HG03097 (cell line): ENCODE results near the gene MTMR10.
A peak's percentile ranks its signal among the peaks of the same experiment; 100 is the strongest.

Experiments used
- ATAC-seq: cut with Tn5 transposase; IDR thresholded peaks from one replicate; pipeline ENCODE4 v1.9.1; 2021; ENCODE audit not compliant: unreplicated experiment, low FRiP score

The MTMR10 gene, protein sequence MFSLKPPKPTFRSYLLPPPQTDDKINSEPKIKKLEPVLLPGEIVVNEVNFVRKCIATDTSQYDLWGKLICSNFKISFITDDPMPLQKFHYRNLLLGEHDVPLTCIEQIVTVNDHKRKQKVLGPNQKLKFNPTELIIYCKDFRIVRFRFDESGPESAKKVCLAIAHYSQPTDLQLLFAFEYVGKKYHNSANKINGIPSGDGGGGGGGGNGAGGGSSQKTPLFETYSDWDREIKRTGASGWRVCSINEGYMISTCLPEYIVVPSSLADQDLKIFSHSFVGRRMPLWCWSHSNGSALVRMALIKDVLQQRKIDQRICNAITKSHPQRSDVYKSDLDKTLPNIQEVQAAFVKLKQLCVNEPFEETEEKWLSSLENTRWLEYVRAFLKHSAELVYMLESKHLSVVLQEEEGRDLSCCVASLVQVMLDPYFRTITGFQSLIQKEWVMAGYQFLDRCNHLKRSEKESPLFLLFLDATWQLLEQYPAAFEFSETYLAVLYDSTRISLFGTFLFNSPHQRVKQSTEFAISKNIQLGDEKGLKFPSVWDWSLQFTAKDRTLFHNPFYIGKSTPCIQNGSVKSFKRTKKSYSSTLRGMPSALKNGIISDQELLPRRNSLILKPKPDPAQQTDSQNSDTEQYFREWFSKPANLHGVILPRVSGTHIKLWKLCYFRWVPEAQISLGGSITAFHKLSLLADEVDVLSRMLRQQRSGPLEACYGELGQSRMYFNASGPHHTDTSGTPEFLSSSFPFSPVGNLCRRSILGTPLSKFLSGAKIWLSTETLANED

DNA sequence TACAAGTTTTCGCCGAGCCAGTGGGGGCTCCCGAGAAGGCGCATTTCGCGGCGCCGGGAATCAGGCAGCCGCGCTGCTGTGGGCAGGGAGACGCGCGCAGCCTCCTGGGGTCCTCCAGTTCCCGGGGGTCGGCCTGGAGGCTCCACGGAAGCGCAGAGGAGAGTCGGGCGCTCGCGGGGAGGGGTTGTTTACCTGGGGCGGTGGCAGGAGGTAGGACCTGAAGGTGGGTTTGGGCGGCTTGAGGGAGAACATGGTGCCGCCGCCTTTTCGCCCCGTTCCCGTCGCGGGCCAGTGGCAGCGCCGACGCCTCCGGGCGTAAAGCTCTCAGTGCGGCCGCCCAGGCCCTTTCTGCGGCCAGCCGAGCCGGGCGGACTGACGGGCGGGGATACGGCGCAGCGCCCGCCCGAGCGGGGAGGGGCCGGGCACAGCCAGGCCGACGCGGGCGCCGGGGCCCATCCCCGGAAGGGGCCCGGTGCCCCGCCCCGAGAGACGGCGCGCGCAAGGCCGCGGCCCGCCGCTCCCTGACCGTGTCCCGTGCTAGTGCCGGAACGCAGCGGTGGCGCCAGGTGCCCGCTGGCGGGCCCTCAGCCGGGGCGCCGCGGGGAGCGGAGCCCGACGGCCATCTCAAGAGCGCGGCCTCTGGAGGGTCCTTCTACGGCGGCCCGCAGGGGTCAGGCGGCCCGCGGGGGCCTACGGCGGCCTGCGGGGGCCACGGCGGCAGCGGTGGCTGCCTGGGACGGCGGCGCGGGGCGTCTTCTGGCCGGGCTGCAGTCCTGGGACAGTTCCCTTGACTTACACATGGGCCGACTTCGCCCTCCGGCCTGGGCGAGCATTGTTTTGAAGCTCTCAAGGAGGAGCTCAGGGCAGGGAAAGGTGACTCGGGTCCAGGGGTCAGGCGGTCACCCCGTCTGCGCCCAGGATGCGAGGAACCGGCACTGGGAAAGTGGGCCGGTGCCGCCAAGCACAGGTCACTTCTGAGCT is at the start of gene MTMR10:
Gene MTMR10 (minus strand): TSS at position 374 of the 981 bp plus-strand sequence. CDS start 122 bp downstream, at position 252.
- peak; percentile 93 for ATAC-seq

DNA sequence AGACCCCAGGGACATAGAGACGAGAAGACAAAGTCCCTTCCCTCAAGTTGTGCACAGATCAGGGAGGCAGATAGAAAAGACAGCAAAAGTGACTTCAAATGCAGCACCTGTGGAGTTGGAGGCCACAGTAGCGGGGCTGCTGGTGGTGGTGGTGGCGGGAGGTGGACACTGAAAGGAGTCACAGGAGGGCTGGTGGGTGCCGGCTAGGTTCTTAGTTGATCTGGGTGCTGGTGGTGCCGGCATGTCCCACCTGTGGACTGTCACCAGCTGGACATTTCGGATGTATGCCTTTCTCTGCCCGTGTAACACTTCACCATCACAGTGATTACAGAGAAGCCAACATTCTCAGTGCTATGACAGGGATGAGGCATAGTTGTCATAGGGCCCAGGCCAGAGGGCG is 49.2 kb upstream of the MTMR10 start:
- no peak for ATAC-seq

GRCh38 chr15:31039961-31040360 is 48.5 kb upstream of the MTMR10 start:
- ATAC-seq = no peak

GRCh38 chr15:31037731-31038477 is 46.5 kb upstream of the MTMR10 start:
- ATAC-seq = no peak

DNA sequence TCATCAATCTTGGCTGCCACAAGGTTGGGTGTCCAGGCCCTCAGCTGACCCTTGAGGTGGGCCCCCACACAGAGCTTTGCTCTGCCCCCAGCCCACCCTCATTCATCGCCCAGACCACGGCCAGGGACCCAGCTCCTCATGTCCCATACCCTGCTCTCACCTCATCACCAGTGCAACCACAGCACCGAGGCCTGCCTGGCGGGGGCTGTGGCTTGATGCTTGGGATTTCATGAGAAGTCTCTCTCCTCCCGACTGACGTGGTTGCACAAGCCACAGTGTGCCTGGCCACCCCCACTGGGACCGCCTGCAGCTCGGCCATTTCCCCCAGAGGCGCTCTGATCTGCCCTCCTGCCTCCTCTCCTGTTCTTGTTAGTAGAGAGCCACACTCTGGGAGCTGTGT is 45.4 kb upstream of the MTMR10 start:
- no peak for ATAC-seq

DNA sequence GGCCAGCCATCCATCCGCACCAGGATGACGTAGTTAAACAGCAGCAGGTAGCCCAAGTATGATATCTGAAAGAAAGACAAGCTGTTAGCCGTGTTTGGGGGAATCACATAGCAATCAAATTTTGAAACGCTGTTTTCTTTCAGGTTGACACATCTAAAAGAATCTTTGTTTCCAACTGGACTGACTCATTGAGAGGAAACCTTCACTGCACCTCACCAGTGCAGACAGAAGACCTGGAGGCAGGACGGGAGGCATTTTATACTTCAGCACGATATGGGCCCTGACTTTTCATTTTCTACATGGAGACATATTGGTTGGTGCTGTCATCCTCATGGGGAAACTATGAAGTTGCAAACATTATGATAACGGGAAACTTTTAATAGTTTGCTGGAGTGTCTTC is 44.2 kb upstream of the MTMR10 start:
- ATAC-seq = no peak

DNA sequence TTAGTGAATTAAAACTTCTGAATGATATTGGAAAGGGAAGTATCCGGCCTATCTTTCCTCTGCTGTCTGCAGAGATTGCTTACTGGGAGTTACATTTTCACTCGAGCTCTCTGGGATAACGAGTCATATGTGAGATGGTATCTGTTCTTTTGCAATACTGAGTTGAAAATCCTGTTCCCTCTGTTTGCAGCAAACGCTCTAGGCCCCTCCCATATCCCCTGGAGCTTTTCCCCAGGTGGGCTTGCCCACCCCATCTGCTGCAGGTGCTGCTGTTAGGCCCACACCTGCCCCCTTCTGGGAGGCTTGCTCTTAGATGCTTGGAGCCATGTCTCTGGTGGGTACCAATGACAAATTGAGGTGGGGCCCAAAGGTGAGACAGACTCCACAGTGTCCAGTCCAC is 42.7 kb upstream of the MTMR10 start:
- ATAC-seq = no peak

DNA sequence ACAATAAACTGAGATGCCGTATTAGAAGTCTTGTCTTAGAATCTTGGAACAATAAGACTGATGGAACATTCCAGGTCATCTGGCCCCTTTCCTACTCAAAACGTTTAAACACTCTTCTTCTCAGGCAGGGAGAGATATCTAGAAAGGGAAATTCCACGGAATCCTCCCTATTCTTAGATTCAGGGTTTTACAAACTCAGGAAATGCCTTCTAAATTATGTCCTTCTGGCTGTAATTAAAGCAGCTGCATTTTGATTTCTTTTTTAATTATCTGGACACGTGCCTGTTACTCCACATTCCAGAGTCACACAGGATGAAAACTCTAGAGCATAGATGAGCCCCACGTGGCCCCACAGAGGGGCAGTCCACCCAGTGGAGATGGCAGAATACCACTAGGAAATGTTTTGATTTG is 41.5 kb upstream of the MTMR10 start:
- no peak for ATAC-seq

DNA sequence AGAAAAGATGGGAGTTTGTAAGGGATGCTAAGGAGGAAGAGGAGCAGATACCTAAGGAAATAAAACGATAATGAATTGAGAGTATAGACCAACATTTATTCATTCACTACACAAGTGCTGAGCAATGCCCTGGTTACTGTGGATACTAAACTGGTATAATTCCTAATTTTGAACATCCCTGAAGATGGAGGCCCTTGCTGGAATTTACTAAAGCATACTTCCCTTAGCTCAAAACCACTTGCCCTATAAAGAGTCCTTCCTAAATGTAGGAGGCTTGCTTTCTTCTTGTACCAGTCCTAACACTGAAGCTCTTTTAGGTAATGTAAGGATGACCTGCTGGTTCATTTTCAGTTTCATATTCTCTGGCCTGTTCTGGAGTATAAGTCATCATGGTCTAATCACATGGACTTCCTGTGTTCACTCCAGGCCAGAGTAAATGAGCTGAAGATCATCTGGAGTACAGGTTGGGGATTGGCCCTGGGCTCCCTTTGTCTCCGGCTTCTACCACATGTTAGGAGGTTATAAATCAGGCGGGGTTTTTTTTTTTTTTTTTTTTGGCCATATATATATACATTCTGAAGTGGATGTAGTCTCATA is 40.1 kb upstream of the MTMR10 start:
- ATAC-seq = no peak

DNA sequence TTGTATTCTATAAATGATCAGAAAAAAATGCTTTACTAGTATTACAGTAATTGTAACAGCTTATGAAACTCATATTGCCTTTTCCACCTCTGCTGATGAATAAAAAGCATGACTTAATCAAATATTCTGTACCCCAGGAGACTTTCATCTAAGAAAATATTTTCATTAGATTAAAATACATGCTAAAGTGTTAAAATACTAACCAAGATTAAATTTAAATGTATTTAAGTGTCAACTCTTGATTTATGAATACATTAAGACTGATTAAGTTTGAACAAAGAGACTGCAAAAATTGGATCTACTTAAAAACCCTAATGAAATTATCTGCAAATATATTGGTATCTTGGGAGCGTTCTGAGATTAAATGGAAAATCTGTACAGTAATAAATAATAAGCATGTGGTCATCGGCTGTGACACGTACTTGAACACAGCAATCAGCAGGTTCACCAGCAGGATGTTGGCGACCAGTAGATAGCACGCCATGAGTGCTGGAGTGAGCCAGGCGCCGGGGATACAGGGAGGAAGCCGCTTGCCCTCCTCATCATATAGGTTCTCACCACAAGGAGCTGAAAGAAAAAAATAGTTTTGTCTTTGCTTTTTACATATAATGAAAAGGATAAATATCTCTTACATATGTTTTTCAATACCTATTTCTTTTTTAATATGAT is 36.6 kb upstream of the MTMR10 start:
- no peak for ATAC-seq

- ATAC-seq = no peak
These were observed 34.6 kb upstream of the MTMR10 start for GRCh38 chr15:31025996-31026395.

- ATAC-seq = no peak
These were observed 33.6 kb upstream of the MTMR10 start for GRCh38 chr15:31024979-31025378.

GRCh38 chr15:31024330-31024729 is 32.9 kb upstream of the MTMR10 start:
- ATAC-seq = no peak

GRCh38 chr15:31023841-31024240 is 32.4 kb upstream of the MTMR10 start:
- ATAC-seq = no peak

GRCh38 chr15:31021067-31021665 is 29.7 kb upstream of the MTMR10 start:
- no peak for ATAC-seq

GRCh38 chr15:31020542-31020941 is 29.1 kb upstream of the MTMR10 start:
- ATAC-seq = no peak

DNA sequence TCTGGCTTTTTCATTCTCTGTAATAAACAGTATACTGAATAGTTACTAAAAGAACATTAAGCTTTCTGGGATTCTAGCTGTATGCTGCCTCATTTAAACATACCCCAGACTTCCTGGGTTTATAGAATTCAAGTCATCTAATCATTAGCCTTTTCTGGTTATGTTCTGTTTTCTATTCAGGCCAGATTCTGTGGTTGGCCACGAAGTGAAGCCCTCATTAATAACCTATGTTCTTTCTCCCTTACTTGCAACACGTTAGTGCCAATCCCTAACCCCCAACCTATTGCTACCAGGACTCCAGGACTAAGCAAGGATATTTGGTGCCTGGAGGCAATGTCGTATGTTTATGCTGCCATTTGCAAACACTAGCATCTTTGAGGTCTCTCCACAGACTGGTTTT is 28.6 kb upstream of the MTMR10 start:
- no peak for ATAC-seq

DNA sequence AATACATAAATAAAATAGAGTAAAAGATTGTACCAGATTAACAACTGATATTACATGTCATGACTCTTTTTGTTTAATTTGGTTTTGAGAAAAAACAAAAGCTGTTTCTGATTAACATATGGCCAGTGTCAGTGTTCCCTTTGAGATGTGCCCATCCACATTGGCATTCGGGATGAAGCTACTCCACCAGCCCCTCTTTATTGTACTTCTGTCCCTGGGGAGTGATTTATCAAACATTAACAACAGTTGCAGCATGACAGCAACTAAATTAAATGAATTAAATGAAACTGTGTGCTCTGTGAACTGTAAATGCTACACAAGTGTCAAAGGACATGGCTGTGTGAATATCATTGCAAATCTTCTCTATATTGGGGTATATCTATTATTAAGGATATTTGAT is 25.9 kb upstream of the MTMR10 start:
- ATAC-seq = no peak

- ATAC-seq = no peak
These were observed 25.1 kb upstream of the MTMR10 start for GRCh38 chr15:31016446-31016915.
